K562 (cell line): ENCODE results near the gene TFRC. TPM values are rescaled to one million over a fixed set of nuclear protein-coding genes. Genes with fewer than 3 reads are reported as not detected.

Experiments
- ADNP ChIP-seq: fragments of 200-800 bp; sonication (Bioruptor generic); IDR thresholded peaks from 2 replicates; pipeline ENCODE4 v1.6.1; 2016; ENCODE audit warnings: missing genetic modification characterization, missing compliant biosample characterization
- CEBPB ChIP-seq: fragments of 450-650 bp; IDR thresholded peaks from 2 replicates; pipeline ENCODE4 v1.6.1; 2016; ENCODE audit warnings: missing genetic modification characterization, missing compliant biosample characterization
- FOS ChIP-seq: IDR thresholded peaks from 3 replicates; pipeline ENCODE4 v1.6.1; 2011; ENCODE audit not compliant: insufficient read length; ENCODE audit errors: extremely low read depth
- HLTF ChIP-seq: fragments of 450-650 bp; IDR thresholded peaks from 2 replicates; pipeline ENCODE4 v1.6.1; 2016
- RAD51 ChIP-seq: fragments of 450-650 bp; IDR thresholded peaks from 2 replicates; pipeline ENCODE4 v1.7.1; 2016; ENCODE audit warnings: low read depth, mild to moderate bottlenecking, borderline replicate concordance
- SMAD4 ChIP-seq: fragments of 250-450 bp; sonication (Bioruptor Pico); conservative IDR thresholded peaks from 2 replicates; pipeline ENCODE4 v1.8.0; 2021; ENCODE audit warnings: inconsistent platforms, mild to moderate bottlenecking, moderate library complexity
- TRIM24 ChIP-seq, 2 experiments: fragments of 450-650 bp; IDR thresholded peaks; 2 replicates each; pipeline ENCODE4 v1.6.1; 2016
- TSC22D4 ChIP-seq: fragments of 450-650 bp; IDR thresholded peaks from 2 replicates; pipeline ENCODE4 v1.6.1; 2016; ENCODE audit warnings: missing genetic modification characterization, missing biosample characterization, control low read depth
- U2AF1 ChIP-seq: fragments of 200-400 bp; formaldehyde crosslinking; optimal IDR thresholded peaks from 2 replicates; pipeline ENCODE3; 2017; ENCODE audit warnings: mild to moderate bottlenecking, low read depth, low read length, moderate library complexity
- polyA plus RNA-seq, 8 experiments: library from polyadenylated mRNA; depleted of rRNA in 4 of 8; stranded (reverse) in 5 of 8; unstranded in 3 of 8; fragments of >200 nt; fragmentation: Nextera tagmentation in 2 of 8; fragmentation: Illumina TruSeq in 1 of 8; extraction: Ambion mirVana in 2 of 8; extraction: Trizol in 1 of 8; gene quantifications; 2 replicates each; pipeline versions ENCODE4 v1.2.1 to v1.2.3, GENCODE V29; 2011 to 2014; ENCODE audit warnings: inconsistent platforms in 1 of 8, missing spikeins in 1 of 8
- total RNA-seq, 7 experiments: library from RNA; depleted of rRNA in 6 of 7; stranded (reverse); fragments of >200 nt in 6 of 7; fragmentation: Illumina TruSeq in 2 of 7; extraction: Trizol in 2 of 7; gene quantifications; 2 replicates each; pipeline versions ENCODE4 v1.2.1 to v1.2.3, GENCODE V29; 2011 to 2021; ENCODE audit warnings: low replicate concordance in 1 of 7
- TF ChIP-seq, protein P1 (sequence below): fragments of 200-800 bp; sonication (Bioruptor generic); IDR thresholded peaks from 2 replicates; pipeline ENCODE4 v1.6.1; 2017; ENCODE audit warnings: missing genetic modification characterization, missing compliant biosample characterization
- TF ChIP-seq, protein P2 (sequence below): sonication (generic); formaldehyde crosslinking; IDR thresholded peaks from 2 replicates; pipeline ENCODE4 v1.8.0; 2022; ENCODE audit warnings: mild to moderate bottlenecking, missing genetic modification reagents
- TF ChIP-seq, protein P3 (sequence below): sonication (generic); formaldehyde crosslinking; IDR thresholded peaks from 2 replicates; pipeline ENCODE4 v1.8.0; 2023; ENCODE audit warnings: missing genetic modification reagents, mild to moderate bottlenecking, borderline replicate concordance
- TF ChIP-seq, protein P4 (sequence below): fragments of 450-650 bp; conservative IDR thresholded peaks from 2 replicates; pipeline ENCODE4 v1.6.1; 2016; ENCODE audit warnings: missing genetic modification characterization, low read depth, mild to moderate bottlenecking, missing compliant biosample characterization, moderate library complexity
- TF ChIP-seq, protein P5 (sequence below): fragments of 450-650 bp; IDR thresholded peaks from 2 replicates; pipeline ENCODE4 v1.6.1; 2016; ENCODE audit warnings: missing biosample characterization, missing genetic modification characterization

TFRC gene
- total and polyA plus RNA-seq, 9 of the 15 experiments (the other 6 are each of a cell fraction or from before 2014, with no cell fraction given): 149 to 679 (median 332) TPM

DNA sequence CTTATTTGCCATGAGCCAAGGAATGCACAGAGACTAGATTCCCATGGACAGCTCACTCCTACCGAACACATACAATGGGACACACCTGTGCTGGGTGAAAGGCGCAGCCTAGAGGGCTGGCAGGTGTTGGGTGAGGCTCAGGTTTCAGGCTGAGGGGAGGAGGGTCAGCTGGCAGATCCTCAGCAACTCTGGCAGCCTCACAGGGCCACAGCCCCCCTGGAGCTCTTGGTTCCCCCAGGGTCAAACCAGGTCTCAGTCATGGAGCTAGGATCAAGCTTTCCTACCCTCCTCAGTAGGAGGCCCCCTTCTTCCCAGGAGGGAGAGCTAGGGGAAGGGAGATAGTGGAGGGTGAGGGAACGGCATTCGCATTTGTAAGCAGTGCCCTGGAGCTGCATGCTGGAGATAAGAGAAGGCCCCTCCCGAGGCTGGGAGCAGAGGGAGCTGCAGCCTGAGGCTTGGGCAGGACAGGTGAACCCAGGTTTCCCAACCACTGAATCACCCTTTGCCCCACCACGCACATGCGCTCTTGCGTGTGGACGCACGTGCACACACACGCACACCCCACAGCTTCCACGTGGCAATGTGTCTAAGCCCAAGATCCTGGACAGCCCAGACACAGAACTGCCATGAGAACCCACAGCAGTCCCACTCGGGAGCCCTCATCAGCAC lies 26.3 kb upstream of the TFRC start (continued):
- TF ChIP-seq, protein P1, sequence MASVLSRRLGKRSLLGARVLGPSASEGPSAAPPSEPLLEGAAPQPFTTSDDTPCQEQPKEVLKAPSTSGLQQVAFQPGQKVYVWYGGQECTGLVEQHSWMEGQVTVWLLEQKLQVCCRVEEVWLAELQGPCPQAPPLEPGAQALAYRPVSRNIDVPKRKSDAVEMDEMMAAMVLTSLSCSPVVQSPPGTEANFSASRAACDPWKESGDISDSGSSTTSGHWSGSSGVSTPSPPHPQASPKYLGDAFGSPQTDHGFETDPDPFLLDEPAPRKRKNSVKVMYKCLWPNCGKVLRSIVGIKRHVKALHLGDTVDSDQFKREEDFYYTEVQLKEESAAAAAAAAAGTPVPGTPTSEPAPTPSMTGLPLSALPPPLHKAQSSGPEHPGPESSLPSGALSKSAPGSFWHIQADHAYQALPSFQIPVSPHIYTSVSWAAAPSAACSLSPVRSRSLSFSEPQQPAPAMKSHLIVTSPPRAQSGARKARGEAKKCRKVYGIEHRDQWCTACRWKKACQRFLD (CRISPR knock-in tag): peak; percentile 87
- TF ChIP-seq TSC22D4 (tag) (no peak), SMAD4 (CRISPR knock-in tag) (peak; percentile 91), ADNP (tag) (0 out of 2 replicates have a peak, but pooled peaks have one; percentile 17), TRIM24 (IDR thresholded peaks at IDR 0.05) (peak; percentile 87 to 90), RAD51 (peak; percentile 34; the same call in 1 of the 2 replicates), U2AF1 (no peak), FOS (no peak), HLTF (0 out of 2 replicates have a peak, but pooled peaks have one; percentile 59), CEBPB (peak; percentile 91)
- TF ChIP-seq, protein P2, sequence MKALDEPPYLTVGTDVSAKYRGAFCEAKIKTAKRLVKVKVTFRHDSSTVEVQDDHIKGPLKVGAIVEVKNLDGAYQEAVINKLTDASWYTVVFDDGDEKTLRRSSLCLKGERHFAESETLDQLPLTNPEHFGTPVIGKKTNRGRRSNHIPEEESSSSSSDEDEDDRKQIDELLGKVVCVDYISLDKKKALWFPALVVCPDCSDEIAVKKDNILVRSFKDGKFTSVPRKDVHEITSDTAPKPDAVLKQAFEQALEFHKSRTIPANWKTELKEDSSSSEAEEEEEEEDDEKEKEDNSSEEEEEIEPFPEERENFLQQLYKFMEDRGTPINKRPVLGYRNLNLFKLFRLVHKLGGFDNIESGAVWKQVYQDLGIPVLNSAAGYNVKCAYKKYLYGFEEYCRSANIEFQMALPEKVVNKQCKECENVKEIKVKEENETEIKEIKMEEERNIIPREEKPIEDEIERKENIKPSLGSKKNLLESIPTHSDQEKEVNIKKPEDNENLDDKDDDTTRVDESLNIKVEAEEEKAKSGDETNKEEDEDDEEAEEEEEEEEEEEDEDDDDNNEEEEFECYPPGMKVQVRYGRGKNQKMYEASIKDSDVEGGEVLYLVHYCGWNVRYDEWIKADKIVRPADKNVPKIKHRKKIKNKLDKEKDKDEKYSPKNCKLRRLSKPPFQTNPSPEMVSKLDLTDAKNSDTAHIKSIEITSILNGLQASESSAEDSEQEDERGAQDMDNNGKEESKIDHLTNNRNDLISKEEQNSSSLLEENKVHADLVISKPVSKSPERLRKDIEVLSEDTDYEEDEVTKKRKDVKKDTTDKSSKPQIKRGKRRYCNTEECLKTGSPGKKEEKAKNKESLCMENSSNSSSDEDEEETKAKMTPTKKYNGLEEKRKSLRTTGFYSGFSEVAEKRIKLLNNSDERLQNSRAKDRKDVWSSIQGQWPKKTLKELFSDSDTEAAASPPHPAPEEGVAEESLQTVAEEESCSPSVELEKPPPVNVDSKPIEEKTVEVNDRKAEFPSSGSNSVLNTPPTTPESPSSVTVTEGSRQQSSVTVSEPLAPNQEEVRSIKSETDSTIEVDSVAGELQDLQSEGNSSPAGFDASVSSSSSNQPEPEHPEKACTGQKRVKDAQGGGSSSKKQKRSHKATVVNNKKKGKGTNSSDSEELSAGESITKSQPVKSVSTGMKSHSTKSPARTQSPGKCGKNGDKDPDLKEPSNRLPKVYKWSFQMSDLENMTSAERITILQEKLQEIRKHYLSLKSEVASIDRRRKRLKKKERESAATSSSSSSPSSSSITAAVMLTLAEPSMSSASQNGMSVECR (CRISPR knock-in tag): no peak
- TF ChIP-seq, protein P3, sequence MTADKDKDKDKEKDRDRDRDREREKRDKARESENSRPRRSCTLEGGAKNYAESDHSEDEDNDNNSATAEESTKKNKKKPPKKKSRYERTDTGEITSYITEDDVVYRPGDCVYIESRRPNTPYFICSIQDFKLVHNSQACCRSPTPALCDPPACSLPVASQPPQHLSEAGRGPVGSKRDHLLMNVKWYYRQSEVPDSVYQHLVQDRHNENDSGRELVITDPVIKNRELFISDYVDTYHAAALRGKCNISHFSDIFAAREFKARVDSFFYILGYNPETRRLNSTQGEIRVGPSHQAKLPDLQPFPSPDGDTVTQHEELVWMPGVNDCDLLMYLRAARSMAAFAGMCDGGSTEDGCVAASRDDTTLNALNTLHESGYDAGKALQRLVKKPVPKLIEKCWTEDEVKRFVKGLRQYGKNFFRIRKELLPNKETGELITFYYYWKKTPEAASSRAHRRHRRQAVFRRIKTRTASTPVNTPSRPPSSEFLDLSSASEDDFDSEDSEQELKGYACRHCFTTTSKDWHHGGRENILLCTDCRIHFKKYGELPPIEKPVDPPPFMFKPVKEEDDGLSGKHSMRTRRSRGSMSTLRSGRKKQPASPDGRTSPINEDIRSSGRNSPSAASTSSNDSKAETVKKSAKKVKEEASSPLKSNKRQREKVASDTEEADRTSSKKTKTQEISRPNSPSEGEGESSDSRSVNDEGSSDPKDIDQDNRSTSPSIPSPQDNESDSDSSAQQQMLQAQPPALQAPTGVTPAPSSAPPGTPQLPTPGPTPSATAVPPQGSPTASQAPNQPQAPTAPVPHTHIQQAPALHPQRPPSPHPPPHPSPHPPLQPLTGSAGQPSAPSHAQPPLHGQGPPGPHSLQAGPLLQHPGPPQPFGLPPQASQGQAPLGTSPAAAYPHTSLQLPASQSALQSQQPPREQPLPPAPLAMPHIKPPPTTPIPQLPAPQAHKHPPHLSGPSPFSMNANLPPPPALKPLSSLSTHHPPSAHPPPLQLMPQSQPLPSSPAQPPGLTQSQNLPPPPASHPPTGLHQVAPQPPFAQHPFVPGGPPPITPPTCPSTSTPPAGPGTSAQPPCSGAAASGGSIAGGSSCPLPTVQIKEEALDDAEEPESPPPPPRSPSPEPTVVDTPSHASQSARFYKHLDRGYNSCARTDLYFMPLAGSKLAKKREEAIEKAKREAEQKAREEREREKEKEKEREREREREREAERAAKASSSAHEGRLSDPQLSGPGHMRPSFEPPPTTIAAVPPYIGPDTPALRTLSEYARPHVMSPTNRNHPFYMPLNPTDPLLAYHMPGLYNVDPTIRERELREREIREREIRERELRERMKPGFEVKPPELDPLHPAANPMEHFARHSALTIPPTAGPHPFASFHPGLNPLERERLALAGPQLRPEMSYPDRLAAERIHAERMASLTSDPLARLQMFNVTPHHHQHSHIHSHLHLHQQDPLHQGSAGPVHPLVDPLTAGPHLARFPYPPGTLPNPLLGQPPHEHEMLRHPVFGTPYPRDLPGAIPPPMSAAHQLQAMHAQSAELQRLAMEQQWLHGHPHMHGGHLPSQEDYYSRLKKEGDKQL (CRISPR knock-in tag): no peak
- TF ChIP-seq, protein P4, sequence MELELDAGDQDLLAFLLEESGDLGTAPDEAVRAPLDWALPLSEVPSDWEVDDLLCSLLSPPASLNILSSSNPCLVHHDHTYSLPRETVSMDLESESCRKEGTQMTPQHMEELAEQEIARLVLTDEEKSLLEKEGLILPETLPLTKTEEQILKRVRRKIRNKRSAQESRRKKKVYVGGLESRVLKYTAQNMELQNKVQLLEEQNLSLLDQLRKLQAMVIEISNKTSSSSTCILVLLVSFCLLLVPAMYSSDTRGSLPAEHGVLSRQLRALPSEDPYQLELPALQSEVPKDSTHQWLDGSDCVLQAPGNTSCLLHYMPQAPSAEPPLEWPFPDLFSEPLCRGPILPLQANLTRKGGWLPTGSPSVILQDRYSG: peak; percentile 72
- TF ChIP-seq, protein P5, sequence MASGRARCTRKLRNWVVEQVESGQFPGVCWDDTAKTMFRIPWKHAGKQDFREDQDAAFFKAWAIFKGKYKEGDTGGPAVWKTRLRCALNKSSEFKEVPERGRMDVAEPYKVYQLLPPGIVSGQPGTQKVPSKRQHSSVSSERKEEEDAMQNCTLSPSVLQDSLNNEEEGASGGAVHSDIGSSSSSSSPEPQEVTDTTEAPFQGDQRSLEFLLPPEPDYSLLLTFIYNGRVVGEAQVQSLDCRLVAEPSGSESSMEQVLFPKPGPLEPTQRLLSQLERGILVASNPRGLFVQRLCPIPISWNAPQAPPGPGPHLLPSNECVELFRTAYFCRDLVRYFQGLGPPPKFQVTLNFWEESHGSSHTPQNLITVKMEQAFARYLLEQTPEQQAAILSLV (tag): peak; percentile 71; the same call in 1 of the 2 replicates
